GM19099 (cell line): ENCODE data around the gene MAP3K20.

ENCODE experiments used
- POLR2A ChIP-seq: IDR thresholded peaks from 3 replicates; pipeline ENCODE4 v1.6.1; 2011; ENCODE audit warnings: low read depth; ENCODE audit not compliant: insufficient read length; ENCODE audit errors: extremely low read depth

The MAP3K20 gene

DNA sequence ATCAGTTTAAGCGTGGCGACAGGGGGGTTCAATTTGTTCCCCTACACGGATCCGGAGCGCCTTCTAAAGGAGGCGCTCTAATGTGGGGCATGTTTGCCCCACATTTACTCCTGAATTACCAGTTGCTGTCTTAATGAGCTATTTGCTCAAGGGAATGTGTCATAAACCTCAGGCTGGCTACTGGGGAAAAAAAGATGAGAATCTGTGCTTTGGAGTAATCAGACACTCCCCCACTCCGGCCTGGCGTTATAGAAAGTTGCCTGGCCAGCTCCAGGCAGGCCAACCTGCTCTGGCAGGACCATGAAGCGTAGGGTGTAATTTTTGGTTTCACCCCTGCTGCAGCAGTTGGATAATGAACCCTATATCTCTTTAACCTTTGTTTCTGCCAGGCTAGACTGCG is 31.0 kb upstream of the MAP3K20 start:
- no peak for TF ChIP-seq POLR2A

DNA sequence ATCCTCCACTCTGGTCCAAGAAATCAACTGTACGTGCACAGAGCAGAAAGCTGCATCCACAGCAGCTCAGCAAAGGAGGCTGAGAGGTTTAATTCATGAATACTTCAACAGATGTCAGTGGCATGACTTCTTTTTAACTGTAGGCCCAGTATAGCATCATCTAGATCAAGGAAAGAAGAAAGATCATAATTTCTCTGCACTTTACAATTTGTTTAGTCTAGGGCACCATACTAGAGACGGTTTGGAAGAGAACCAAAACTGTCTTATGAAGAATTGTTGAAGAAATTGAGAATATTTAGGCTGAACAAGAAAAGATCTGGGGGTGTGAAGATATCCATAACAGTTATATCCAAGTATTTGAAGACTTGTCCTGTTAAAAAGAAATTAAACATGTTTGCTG is 30.5 kb upstream of the MAP3K20 start:
- no peak for TF ChIP-seq POLR2A

- no peak for TF ChIP-seq POLR2A
Observed at GRCh38 chr2:173048522-173048896, 27.1 kb upstream of the MAP3K20 start.

DNA sequence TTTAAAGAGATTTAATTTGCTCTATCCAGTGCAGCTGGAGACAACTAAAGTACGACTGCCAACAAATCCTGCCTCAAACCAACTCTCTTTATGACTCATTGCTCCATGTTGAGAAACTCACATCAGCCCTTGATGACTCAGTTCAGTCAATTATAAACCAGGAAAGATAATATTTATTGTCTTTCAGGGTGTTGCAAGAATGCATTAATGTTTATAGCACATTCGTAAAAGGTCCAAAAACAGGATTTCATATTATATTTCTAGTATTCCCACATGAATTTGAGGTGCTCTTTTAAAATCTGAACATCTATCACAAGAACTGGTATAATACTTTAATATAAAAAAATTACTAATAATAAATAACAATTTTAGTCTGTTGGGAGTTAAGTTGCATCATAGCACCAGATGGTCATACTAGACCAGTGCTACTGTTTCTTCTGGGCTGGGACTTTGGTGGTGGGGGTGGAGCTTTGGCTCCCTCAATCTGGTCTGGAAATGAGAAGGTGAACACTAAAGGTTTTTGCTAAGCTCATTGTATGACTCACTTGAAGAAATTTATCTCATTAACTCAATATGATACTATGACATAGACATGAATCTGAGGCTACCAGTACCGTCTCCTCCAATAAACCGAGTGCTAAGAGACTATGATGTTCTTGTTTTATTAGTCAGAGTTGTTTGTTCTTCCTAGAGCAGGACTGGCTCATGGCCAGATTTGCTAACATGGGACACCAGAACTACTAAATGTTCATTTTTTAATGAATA is 26.6 kb upstream of the MAP3K20 start:
- TF ChIP-seq POLR2A: no peak

GRCh38 chr2:173049831-173050230 is 25.8 kb upstream of the MAP3K20 start:
- TF ChIP-seq POLR2A: no peak

DNA sequence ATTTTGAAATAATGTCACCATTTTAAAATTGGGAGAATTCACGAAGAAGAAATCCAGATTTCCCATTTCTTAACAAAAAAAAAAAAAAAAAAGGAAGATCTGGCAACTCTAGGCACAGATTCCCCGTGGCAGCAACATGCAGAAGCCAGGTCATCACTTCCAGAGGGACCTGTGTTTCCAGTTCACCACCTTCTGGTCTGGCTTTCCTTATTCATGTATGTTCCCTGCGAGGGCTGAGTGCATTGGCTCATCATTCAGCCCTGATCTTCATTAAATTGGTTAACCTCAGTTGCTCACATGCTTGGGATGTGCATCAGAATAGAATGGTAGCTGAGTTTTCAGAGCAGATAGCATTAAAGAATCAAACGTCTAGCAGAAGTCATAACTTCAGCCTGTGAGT is 25.0 kb upstream of the MAP3K20 start:
- TF ChIP-seq POLR2A: no peak

GRCh38 chr2:173051463-173052215 is 24.0 kb upstream of the MAP3K20 start:
- TF ChIP-seq POLR2A: no peak

GRCh38 chr2:173053043-173053699 is 22.5 kb upstream of the MAP3K20 start:
- TF ChIP-seq POLR2A: no peak

DNA sequence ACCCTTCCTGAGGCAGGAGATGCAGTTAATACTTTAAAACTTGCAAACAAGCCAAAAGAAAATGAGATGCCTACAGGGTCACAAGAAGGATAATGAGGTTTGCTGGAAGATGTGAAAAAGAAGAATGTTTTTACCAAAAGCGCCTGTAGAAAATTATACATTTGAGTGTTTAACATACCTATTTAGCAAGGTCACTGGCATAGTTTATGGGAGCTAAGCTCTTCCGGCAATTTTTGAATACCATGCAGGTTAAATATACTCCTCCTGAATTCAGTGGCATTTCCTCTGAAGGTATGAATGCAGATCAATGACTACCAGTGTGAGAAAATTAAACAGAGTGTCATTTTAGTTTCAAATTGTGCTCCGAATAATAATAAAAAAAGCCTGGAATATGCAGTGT is 21.2 kb upstream of the MAP3K20 start:
- TF ChIP-seq POLR2A: no peak

- no peak for TF ChIP-seq POLR2A
Observed at GRCh38 chr2:173056705-173057364, 18.8 kb upstream of the MAP3K20 start.

GRCh38 chr2:173058097-173058496 is 17.5 kb upstream of the MAP3K20 start:
- TF ChIP-seq POLR2A: no peak

DNA sequence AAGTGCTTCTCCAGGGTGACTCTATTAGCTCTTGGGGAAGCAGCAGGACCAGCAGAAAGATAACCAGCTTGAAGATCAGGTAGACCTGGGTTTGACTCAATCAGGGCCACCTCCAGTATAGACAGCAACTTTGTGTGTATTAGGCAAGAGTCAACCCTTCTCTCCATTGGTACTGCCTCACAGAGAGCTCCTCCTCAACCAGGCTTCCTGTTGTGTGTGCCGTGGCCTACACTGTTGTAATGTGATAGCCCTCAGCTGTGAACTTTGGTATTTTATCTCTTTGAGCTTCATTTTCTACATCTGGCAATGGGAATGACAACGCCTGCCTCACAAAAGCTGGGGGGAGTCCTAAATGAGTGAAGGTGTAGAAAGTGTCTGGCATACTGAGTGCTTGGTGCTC is 17.0 kb upstream of the MAP3K20 start:
- TF ChIP-seq POLR2A: no peak

- no peak for TF ChIP-seq POLR2A
Observed at GRCh38 chr2:173059292-173059691, 16.4 kb upstream of the MAP3K20 start.

DNA sequence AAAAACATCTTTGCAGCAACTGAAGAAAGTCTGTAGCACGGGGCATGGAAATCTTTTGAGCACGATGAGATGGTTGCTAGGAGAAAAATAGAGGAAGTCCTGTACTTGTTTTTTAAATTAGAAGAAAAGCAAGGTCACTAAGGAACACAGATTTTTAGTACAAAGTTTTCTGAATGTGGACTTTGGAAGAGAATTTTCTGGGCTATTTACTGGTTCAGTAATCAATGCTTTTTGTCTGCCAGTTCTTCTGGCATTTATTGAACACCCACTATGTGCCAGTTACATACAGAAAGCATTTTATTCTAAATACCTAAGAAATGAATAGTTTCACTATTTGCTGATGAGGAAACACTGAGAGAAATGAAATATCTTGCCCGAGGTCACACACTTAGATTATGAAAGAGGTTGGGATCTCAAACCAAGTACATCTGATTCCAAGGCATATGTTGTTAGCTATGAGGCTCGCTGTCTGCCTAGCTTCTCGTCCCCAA is 15.6 kb upstream of the MAP3K20 start:
- no peak for TF ChIP-seq POLR2A

DNA sequence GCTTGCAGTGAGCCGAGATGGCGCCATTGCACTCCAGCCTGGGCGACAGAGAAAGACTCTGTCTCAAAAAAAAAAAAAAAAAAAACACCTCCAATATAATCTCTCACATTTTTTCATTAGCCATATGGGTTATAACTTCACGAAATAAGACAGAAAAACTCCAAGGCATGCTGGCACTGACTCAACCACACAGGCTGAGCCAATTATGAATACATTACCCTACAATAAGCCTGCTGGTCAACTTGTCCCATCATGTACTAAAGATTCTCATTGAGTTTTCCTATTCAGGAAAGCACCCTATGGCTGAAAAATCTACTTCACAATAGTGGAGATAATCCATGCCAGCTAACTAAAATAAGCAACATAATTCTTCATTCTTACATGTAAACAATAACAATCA is 12.8 kb upstream of the MAP3K20 start:
- no peak for TF ChIP-seq POLR2A
